ENCODE data around the gene MROH7.

DNA sequence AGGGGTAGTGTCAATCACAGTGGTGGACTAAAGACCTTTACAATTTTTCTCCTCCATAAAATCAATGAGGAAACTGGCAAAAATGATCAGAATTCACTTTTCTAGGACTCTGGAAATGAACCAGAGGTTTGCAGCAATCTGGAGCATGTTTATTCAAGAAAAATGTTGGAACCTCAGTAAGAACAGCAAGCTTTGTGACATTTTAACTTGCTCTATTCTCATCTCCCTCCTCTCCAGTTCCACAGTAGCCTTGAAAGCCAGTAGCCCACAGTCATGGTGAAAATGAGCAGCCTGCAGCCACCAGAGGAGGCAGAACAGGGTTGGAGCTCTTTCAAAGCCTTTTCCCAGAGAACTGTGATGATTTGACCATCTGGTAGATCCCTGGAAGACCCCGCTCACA lies 83.2 kb downstream of the MROH7 start:
- TF ChIP-seq RNF2 (conservative IDR thresholded peaks at IDR 0.05; ENCODE audit: low read depth) (no peak), MXI1 (IDR thresholded peaks at IDR 0.05; ENCODE audit: borderline replicate concordance, low read depth, low read length) (no peak), KDM5B (CRISPR knock-in tag; IDR thresholded peaks at IDR 0.05; ENCODE audit: borderline replicate concordance) (no peak)
- TF ChIP-seq, protein P1, sequence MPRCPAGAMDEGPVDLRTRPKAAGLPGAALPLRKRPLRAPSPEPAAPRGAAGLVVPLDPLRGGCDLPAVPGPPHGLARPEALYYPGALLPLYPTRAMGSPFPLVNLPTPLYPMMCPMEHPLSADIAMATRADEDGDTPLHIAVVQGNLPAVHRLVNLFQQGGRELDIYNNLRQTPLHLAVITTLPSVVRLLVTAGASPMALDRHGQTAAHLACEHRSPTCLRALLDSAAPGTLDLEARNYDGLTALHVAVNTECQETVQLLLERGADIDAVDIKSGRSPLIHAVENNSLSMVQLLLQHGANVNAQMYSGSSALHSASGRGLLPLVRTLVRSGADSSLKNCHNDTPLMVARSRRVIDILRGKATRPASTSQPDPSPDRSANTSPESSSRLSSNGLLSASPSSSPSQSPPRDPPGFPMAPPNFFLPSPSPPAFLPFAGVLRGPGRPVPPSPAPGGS (CRISPR knock-in tag; IDR thresholded peaks at IDR 0.05), result no peak

All from HepG2 (cell line).